ENCODE data around the gene TSPEAR. TPM values are rescaled to one million over a fixed set of nuclear protein-coding genes. Genes with fewer than 3 reads are reported as not detected.

The TSPEAR gene
- total RNA-seq, 1 experiment from 2014 or later: not detected

DNA sequence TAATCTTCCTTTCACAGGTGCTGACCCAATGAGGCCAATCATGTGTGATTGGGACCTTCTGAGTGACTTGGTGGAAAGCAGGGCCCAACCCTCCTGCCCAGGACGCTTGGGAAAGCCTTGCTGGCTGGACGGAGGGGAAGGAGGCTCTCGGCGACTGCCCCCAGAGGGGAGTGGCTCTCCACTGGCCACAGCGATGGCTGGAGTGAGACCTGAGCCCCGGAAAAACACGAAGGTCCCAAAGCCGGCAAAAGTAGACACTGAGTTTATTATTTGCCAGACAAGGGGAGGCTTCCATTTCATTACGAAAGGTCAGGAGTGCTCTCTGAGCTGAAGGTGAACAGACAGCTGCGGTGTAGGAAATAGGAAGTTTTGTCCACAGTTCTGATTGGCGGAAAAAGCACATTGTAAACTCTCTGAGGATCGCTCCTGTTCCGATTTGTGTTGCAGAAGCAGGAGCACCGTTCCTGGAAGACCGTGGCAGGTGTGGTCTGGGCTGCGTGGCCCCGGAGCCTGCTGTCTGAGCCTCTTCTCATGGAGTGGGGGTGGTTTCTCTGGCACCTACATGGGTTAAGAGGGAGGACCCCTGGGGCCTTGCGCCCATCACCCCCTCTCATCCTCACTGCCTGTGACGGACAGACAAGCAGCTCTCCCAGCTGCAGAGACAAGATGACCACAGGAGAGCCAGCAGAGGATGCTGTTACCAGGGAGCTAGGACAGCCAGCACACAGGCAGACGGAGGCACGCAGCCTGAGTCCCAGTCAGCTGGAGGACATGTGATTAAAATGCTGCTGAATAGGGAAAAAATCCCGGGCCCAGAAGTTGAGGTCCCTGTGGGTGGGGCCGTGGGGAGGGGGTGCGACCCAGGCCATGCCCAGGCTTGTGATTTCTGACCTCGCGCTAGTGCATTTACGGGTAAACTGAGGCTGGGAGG lies 212.8 kb downstream of the TSPEAR start:
- H3K27me3 ChIP-seq (ENCODE audit: control insufficient read depth, insufficient read depth, low read length): no peaks in the 10 kb centered on the region
- no peaks in the 10 kb centered on the region for H3K9me3 ChIP-seq (ENCODE audit: control insufficient read depth, insufficient read depth, low read depth, low read length)
- TF ChIP-seq POLR2AphosphoS5 (IDR thresholded peaks at IDR 0.05; ENCODE audit: low read depth, low read length) (no peak), TCF7L2 (IDR thresholded peaks at IDR 0.05; ENCODE audit: low read depth, low read length) (no peak), SIN3A (IDR thresholded peaks at IDR 0.05; ENCODE audit: borderline replicate concordance, insufficient read depth, low read depth, low read length) (no peak)
- TF ChIP-seq, protein P1, sequence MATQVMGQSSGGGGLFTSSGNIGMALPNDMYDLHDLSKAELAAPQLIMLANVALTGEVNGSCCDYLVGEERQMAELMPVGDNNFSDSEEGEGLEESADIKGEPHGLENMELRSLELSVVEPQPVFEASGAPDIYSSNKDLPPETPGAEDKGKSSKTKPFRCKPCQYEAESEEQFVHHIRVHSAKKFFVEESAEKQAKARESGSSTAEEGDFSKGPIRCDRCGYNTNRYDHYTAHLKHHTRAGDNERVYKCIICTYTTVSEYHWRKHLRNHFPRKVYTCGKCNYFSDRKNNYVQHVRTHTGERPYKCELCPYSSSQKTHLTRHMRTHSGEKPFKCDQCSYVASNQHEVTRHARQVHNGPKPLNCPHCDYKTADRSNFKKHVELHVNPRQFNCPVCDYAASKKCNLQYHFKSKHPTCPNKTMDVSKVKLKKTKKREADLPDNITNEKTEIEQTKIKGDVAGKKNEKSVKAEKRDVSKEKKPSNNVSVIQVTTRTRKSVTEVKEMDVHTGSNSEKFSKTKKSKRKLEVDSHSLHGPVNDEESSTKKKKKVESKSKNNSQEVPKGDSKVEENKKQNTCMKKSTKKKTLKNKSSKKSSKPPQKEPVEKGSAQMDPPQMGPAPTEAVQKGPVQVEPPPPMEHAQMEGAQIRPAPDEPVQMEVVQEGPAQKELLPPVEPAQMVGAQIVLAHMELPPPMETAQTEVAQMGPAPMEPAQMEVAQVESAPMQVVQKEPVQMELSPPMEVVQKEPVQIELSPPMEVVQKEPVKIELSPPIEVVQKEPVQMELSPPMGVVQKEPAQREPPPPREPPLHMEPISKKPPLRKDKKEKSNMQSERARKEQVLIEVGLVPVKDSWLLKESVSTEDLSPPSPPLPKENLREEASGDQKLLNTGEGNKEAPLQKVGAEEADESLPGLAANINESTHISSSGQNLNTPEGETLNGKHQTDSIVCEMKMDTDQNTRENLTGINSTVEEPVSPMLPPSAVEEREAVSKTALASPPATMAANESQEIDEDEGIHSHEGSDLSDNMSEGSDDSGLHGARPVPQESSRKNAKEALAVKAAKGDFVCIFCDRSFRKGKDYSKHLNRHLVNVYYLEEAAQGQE (IDR thresholded peaks at IDR 0.05; ENCODE audit: insufficient read depth in 1 of 2, low read depth in 2 of 2, low read length in 1 of 2): no peak
- TF ChIP-seq, protein P2, sequence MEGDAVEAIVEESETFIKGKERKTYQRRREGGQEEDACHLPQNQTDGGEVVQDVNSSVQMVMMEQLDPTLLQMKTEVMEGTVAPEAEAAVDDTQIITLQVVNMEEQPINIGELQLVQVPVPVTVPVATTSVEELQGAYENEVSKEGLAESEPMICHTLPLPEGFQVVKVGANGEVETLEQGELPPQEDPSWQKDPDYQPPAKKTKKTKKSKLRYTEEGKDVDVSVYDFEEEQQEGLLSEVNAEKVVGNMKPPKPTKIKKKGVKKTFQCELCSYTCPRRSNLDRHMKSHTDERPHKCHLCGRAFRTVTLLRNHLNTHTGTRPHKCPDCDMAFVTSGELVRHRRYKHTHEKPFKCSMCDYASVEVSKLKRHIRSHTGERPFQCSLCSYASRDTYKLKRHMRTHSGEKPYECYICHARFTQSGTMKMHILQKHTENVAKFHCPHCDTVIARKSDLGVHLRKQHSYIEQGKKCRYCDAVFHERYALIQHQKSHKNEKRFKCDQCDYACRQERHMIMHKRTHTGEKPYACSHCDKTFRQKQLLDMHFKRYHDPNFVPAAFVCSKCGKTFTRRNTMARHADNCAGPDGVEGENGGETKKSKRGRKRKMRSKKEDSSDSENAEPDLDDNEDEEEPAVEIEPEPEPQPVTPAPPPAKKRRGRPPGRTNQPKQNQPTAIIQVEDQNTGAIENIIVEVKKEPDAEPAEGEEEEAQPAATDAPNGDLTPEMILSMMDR (IDR thresholded peaks at IDR 0.05): no peak
- BruUV-seq (replicated peaks): no TSS peak
- H3K27ac ChIP-seq (ENCODE audit: low read length): no peak overlapping the region
- no peak overlapping the region for H3K4me3 ChIP-seq (ENCODE audit: low read depth in 2 of 2, low read length in 2 of 2)
- in situ Hi-C loops (cut with HindIII; ENCODE audit: low pct_unique_long_range_greater_than_20kb, low sequenced_read_pairs): no loop called here
- no peaks in the 10 kb centered on the region for H3K4me1 ChIP-seq (ENCODE audit: control insufficient read depth, insufficient read depth, low read length)
- intact Hi-C loops (cut with micrococcal nuclease; ENCODE audit: unreplicated experiment): no loop called here
- H3K36me3 ChIP-seq (ENCODE audit: control insufficient read depth, insufficient read depth, low read length): no peaks in the 10 kb centered on the region
- ATAC-seq (no peak), DNase-seq (ENCODE audit: low read depth, low spot score) (no peak)
- CTCF ChIA-PET: no interaction called here
- POLR2A ChIA-PET: no interaction called here

DNA sequence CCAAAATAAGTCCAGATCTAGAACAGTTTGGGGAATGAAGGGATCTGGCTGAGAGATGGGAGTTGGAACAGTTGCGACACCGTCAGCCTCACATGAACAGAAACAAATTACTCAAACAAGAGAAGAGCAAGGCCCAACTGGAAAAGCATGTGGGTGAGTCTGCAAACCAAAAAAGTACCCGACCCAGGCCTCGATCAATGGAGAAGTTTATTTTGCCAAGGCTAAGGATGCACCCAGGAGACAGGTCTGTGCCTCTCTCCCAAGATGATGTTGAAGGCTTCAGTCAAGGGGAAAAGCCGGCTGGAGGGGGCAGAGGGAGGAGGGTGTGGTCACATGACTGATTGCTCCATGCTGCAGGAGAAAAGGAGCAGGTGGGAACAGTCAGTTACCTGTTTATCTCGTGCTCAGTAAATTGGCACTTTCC lies 213.7 kb downstream of the TSPEAR start:
- no TSS peak for BruUV-seq (replicated peaks)
- Histone ChIP-seq H3K36me3 (ENCODE audit: control insufficient read depth, insufficient read depth, low read length) (no peaks in the 10 kb centered on the region), H3K9me3 (ENCODE audit: control insufficient read depth, insufficient read depth, low read depth, low read length) (no peaks in the 10 kb centered on the region), H3K27ac (ENCODE audit: low read length) (no peak overlapping the region), H3K27me3 (ENCODE audit: control insufficient read depth, insufficient read depth, low read length) (no peaks in the 10 kb centered on the region), H3K4me3 (ENCODE audit: low read depth in 2 of 2, low read length in 2 of 2) (no peak overlapping the region), H3K4me1 (ENCODE audit: control insufficient read depth, insufficient read depth, low read length) (no peaks in the 10 kb centered on the region)
- in situ Hi-C loops (cut with HindIII; ENCODE audit: low pct_unique_long_range_greater_than_20kb, low sequenced_read_pairs): no loop called here
- CTCF ChIA-PET: no interaction called here
- POLR2A ChIA-PET: no interaction called here
- ATAC-seq: no peak
- no peak for DNase-seq (ENCODE audit: low read depth, low spot score)
- intact Hi-C loops (cut with micrococcal nuclease; ENCODE audit: unreplicated experiment): no loop called here
- TF ChIP-seq SIN3A (IDR thresholded peaks at IDR 0.05; ENCODE audit: borderline replicate concordance, insufficient read depth, low read depth, low read length) (no peak), TCF7L2 (IDR thresholded peaks at IDR 0.05; ENCODE audit: low read depth, low read length) (no peak), POLR2AphosphoS5 (IDR thresholded peaks at IDR 0.05; ENCODE audit: low read depth, low read length) (no peak)
- TF ChIP-seq, protein P1 (IDR thresholded peaks at IDR 0.05; ENCODE audit: insufficient read depth in 1 of 2, low read depth in 2 of 2, low read length in 1 of 2): no peak
- TF ChIP-seq, protein P2 (IDR thresholded peaks at IDR 0.05): no peak
